GM23338 (cell line): ENCODE results near the gene RBP5. TPM values are rescaled to one million over a fixed set of nuclear protein-coding genes. Genes with fewer than 3 reads are reported as not detected.

Experiments used
- ATAC-seq: fragments of 200-7000 bp; cut with Tn5 transposase; 3 replicates; pipeline ENCODE4 v1.9.1; 2020
- DNase-seq: peaks from one replicate; pipeline ENCODE4 v3.0.0-alpha.2; 2015; ENCODE audit warnings: low spot score
- H2AFZ ChIP-seq: fragments of 200-600 bp; sonication (generic); 2 replicates; pipeline ENCODE4 v1.8.0; 2016; ENCODE audit warnings: antibody characterized with exemption, mild to moderate bottlenecking, moderate library complexity
- H3F3A ChIP-seq: fragments of 200-600 bp; sonication (generic); replicated peaks from 2 replicates; pipeline ENCODE4 v1.8.0; 2017; ENCODE audit warnings: antibody characterized with exemption, mixed run types, low read depth
- H3K27ac ChIP-seq: fragments of 200-600 bp; sonication (generic); 2 replicates; pipeline ENCODE4 v1.6.1; 2016; ENCODE audit warnings: low read depth
- H3K27me3 ChIP-seq: fragments of 200-600 bp; sonication (generic); 2 replicates; pipeline ENCODE4 v1.8.0; 2016; ENCODE audit warnings: mild to moderate bottlenecking, mixed run types, moderate library complexity; ENCODE audit not compliant: insufficient read depth
- H3K36me3 ChIP-seq: fragments of 200-600 bp; sonication (generic); 2 replicates; pipeline ENCODE4 v1.8.0; 2016; ENCODE audit warnings: mild to moderate bottlenecking; ENCODE audit not compliant: insufficient read depth
- H3K4me1 ChIP-seq: fragments of 200-600 bp; sonication (generic); 2 replicates; pipeline ENCODE4 v1.8.0; 2016; ENCODE audit warnings: mild to moderate bottlenecking, moderate library complexity; ENCODE audit not compliant: insufficient read depth
- H3K4me2 ChIP-seq: fragments of 200-600 bp; sonication (generic); 2 replicates; pipeline ENCODE4 v1.7.1; 2017; ENCODE audit warnings: mixed run types
- H3K4me3 ChIP-seq: fragments of 200-600 bp; sonication (generic); 2 replicates; pipeline ENCODE4 v1.6.1; 2016; ENCODE audit warnings: mixed run types
- H3K79me2 ChIP-seq: fragments of 200-600 bp; sonication (generic); replicated peaks from 2 replicates; pipeline ENCODE4 v1.8.0; 2017; ENCODE audit warnings: mild to moderate bottlenecking; ENCODE audit not compliant: insufficient read depth
- H3K9me2 ChIP-seq: fragments of 200-600 bp; sonication (generic); 2 replicates; pipeline ENCODE4 v1.8.0; 2017; ENCODE audit not compliant: insufficient read depth
- H4K20me1 ChIP-seq: fragments of 200-600 bp; sonication (generic); replicated peaks from 2 replicates; pipeline ENCODE4 v1.8.0; 2017; ENCODE audit warnings: mild to moderate bottlenecking; ENCODE audit not compliant: insufficient read depth
- H3K27ac Mint-ChIP-seq: 2 replicates; pipeline ENCODE4 v1.8.0; 2020; ENCODE audit warnings: inconsistent platforms, mild to moderate bottlenecking, moderate library complexity, mixed read lengths
- H3K27me3 Mint-ChIP-seq: 3 replicates; pipeline ENCODE4 v1.8.0; 2022; ENCODE audit warnings: low read depth, mild to moderate bottlenecking, moderate library complexity, mixed read lengths, inconsistent platforms; ENCODE audit not compliant: insufficient read depth, poor library complexity
- H3K36me3 Mint-ChIP-seq: 3 replicates; pipeline ENCODE4 v1.8.0; 2021; ENCODE audit warnings: low read depth, mild to moderate bottlenecking, inconsistent platforms, moderate library complexity, mixed read lengths
- H3K4me1 Mint-ChIP-seq: 3 replicates; pipeline ENCODE4 v1.8.0; 2020; ENCODE audit warnings: mild to moderate bottlenecking, inconsistent platforms, mixed read lengths
- H3K4me3 Mint-ChIP-seq: 3 replicates; pipeline ENCODE4 v1.8.0; 2021; ENCODE audit warnings: moderate library complexity, mild to moderate bottlenecking, inconsistent platforms, mixed read lengths
- H3K9me3 Mint-ChIP-seq: 3 replicates; pipeline ENCODE4 v1.8.0; 2020; ENCODE audit warnings: moderate library complexity, mild to moderate bottlenecking, inconsistent platforms, mixed read lengths
- CREB1 ChIP-seq: fragments of 250-450 bp; sonication (Bioruptor Pico); IDR thresholded peaks from 2 replicates; pipeline ENCODE4 v1.5.0; 2020; ENCODE audit warnings: low read depth, mild to moderate bottlenecking, moderate library complexity
- EZH2 ChIP-seq: fragments of 200-600 bp; sonication (generic); IDR thresholded peaks from one replicate; pipeline ENCODE4 v1.8.0; 2017; ENCODE audit warnings: antibody characterized with exemption, mild to moderate bottlenecking, low read depth; ENCODE audit not compliant: unreplicated experiment
- EZH2phosphoT487 ChIP-seq: fragments of 200-600 bp; sonication (generic); IDR thresholded peaks from one replicate; pipeline ENCODE4 v1.8.1; 2018; ENCODE audit warnings: antibody characterized with exemption; ENCODE audit not compliant: unreplicated experiment
- JUNB ChIP-seq: IDR thresholded peaks from one replicate; pipeline ENCODE4 v1.6.1; 2016; ENCODE audit warnings: antibody characterized with exemption; ENCODE audit not compliant: unreplicated experiment
- NANOG ChIP-seq: IDR thresholded peaks from 2 replicates; pipeline ENCODE4 v1.6.1; 2016; ENCODE audit warnings: antibody characterized with exemption, borderline replicate concordance
- POLR2AphosphoS5 ChIP-seq: IDR thresholded peaks from 2 replicates; pipeline ENCODE4 v1.6.1; 2016; ENCODE audit warnings: antibody characterized with exemption, low read depth
- STAT1 ChIP-seq: IDR thresholded peaks from one replicate; pipeline ENCODE4 v1.6.1; 2016; ENCODE audit warnings: antibody characterized with exemption; ENCODE audit not compliant: unreplicated experiment
- ZNF114 ChIP-seq: fragments of 250-450 bp; sonication (Bioruptor Pico); IDR thresholded peaks from 2 replicates; pipeline ENCODE4 v1.5.0; 2020; ENCODE audit warnings: mild to moderate bottlenecking, moderate library complexity
- ZNF331 ChIP-seq: fragments of 250-450 bp; sonication (Bioruptor Pico); IDR thresholded peaks from 2 replicates; pipeline ENCODE4 v1.5.0; 2020; ENCODE audit warnings: low read depth, mild to moderate bottlenecking, moderate library complexity
- polyA plus RNA-seq: library from polyadenylated mRNA; unstranded; fragments of >200 nt; fragmentation: Nextera tagmentation; extraction: Ambion mirVana; gene quantifications from 2 replicates; pipeline ENCODE4 v1.2.1, GENCODE V29; 2016
- total RNA-seq: library from RNA; depleted of rRNA; stranded (reverse); fragments of >200 nt; shearing (Covaris generic); gene quantifications from 2 replicates; pipeline ENCODE4 v1.2.3, GENCODE V29; 2014
- TF ChIP-seq, protein P1 (sequence below): fragments of 250-450 bp; sonication (Bioruptor Pico); IDR thresholded peaks from 2 replicates; pipeline ENCODE4 v1.5.0; 2020; ENCODE audit warnings: mild to moderate bottlenecking, moderate library complexity
- TF ChIP-seq, protein P2 (sequence below): IDR thresholded peaks from 2 replicates; pipeline ENCODE4 v1.6.1; 2016; ENCODE audit warnings: antibody characterized with exemption
- TF ChIP-seq, protein P3 (sequence below), 2 experiments: fragments of 200-600 bp in 1 of 2; sonication (generic) in 1 of 2; conservative IDR thresholded peaks; 2 replicates each; pipeline versions ENCODE4 v1.5.1 to v1.6.1; 2016 to 2017; ENCODE audit warnings: antibody characterized with exemption in 2 of 2, low read depth in 2 of 2, mild to moderate bottlenecking in 2 of 2, moderate library complexity in 1 of 2
- TF ChIP-seq, protein P4 (sequence below): IDR thresholded peaks from one replicate; pipeline ENCODE4 v1.6.1; 2018; ENCODE audit warnings: antibody characterized with exemption; ENCODE audit not compliant: unreplicated experiment

The RBP5 gene
- total and polyA plus RNA-seq, 2 experiments from 2014 or later: 1.2 to 3.0 TPM

DNA sequence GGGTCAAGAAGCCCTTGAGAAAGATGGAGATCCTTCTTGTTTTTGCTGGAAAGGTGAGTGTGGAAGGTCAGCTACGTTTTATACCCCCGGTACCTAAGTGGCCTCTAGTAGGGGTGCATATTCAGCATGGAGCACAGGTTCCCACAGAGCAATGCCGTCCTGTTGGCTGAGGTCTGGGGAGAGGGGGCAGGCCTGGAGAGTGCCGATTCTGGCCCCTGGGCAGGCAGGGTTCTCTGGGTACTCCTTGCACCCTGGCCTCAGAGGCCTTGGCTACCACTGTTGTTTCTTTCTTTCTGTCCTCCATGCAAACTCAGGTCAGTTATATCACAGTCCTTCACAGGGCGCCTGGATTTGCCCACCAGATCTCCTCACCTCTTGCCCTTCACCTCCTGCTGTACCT lies 8.5 kb downstream of the RBP5 start:
- no peaks in the 10 kb centered on the region for H3K36me3 ChIP-seq
- no peaks in the 10 kb centered on the region for H3K4me1 ChIP-seq
- TF ChIP-seq STAT1: no peak
- no peak for TF ChIP-seq JUNB
- TF ChIP-seq, protein P1, sequence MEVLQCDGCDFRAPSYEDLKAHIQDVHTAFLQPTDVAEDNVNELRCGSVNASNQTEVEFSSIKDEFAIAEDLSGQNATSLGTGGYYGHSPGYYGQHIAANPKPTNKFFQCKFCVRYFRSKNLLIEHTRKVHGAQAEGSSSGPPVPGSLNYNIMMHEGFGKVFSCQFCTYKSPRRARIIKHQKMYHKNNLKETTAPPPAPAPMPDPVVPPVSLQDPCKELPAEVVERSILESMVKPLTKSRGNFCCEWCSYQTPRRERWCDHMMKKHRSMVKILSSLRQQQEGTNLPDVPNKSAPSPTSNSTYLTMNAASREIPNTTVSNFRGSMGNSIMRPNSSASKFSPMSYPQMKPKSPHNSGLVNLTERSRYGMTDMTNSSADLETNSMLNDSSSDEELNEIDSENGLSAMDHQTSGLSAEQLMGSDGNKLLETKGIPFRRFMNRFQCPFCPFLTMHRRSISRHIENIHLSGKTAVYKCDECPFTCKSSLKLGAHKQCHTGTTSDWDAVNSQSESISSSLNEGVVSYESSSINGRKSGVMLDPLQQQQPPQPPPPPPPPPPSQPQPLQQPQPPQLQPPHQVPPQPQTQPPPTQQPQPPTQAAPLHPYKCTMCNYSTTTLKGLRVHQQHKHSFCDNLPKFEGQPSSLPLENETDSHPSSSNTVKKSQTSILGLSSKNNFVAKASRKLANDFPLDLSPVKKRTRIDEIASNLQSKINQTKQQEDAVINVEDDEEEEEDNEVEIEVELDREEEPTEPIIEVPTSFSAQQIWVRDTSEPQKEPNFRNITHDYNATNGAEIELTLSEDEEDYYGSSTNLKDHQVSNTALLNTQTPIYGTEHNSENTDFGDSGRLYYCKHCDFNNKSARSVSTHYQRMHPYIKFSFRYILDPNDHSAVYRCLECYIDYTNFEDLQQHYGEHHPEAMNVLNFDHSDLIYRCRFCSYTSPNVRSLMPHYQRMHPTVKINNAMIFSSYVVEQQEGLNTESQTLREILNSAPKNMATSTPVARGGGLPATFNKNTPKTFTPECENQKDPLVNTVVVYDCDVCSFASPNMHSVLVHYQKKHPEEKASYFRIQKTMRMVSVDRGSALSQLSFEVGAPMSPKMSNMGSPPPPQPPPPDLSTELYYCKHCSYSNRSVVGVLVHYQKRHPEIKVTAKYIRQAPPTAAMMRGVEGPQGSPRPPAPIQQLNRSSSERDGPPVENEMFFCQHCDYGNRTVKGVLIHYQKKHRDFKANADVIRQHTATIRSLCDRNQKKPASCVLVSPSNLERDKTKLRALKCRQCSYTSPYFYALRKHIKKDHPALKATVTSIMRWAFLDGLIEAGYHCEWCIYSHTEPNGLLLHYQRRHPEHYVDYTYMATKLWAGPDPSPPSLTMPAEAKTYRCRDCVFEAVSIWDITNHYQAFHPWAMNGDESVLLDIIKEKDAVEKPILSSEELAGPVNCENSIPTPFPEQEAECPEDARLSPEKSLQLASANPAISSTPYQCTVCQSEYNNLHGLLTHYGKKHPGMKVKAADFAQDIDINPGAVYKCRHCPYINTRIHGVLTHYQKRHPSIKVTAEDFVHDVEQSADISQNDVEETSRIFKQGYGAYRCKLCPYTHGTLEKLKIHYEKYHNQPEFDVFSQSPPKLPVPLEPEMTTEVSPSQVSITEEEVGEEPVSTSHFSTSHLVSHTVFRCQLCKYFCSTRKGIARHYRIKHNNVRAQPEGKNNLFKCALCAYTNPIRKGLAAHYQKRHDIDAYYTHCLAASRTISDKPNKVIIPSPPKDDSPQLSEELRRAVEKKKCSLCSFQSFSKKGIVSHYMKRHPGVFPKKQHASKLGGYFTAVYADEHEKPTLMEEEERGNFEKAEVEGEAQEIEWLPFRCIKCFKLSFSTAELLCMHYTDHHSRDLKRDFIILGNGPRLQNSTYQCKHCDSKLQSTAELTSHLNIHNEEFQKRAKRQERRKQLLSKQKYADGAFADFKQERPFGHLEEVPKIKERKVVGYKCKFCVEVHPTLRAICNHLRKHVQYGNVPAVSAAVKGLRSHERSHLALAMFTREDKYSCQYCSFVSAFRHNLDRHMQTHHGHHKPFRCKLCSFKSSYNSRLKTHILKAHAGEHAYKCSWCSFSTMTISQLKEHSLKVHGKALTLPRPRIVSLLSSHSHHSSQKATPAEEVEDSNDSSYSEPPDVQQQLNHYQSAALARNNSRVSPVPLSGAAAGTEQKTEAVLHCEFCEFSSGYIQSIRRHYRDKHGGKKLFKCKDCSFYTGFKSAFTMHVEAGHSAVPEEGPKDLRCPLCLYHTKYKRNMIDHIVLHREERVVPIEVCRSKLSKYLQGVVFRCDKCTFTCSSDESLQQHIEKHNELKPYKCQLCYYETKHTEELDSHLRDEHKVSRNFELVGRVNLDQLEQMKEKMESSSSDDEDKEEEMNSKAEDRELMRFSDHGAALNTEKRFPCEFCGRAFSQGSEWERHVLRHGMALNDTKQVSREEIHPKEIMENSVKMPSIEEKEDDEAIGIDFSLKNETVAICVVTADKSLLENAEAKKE (CRISPR knock-in tag): no peak
- TF ChIP-seq EZH2phosphoT487: no peak
- no peak for TF ChIP-seq NANOG
- TF ChIP-seq EZH2: no peak
- TF ChIP-seq, protein P2, sequence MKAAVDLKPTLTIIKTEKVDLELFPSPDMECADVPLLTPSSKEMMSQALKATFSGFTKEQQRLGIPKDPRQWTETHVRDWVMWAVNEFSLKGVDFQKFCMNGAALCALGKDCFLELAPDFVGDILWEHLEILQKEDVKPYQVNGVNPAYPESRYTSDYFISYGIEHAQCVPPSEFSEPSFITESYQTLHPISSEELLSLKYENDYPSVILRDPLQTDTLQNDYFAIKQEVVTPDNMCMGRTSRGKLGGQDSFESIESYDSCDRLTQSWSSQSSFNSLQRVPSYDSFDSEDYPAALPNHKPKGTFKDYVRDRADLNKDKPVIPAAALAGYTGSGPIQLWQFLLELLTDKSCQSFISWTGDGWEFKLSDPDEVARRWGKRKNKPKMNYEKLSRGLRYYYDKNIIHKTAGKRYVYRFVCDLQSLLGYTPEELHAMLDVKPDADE: no peak
- TF ChIP-seq, protein P3, sequence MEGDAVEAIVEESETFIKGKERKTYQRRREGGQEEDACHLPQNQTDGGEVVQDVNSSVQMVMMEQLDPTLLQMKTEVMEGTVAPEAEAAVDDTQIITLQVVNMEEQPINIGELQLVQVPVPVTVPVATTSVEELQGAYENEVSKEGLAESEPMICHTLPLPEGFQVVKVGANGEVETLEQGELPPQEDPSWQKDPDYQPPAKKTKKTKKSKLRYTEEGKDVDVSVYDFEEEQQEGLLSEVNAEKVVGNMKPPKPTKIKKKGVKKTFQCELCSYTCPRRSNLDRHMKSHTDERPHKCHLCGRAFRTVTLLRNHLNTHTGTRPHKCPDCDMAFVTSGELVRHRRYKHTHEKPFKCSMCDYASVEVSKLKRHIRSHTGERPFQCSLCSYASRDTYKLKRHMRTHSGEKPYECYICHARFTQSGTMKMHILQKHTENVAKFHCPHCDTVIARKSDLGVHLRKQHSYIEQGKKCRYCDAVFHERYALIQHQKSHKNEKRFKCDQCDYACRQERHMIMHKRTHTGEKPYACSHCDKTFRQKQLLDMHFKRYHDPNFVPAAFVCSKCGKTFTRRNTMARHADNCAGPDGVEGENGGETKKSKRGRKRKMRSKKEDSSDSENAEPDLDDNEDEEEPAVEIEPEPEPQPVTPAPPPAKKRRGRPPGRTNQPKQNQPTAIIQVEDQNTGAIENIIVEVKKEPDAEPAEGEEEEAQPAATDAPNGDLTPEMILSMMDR (conservative IDR thresholded peaks at IDR 0.05; ENCODE audit: low read depth in 2 of 2): no peak
- TF ChIP-seq ZNF114: no peak
- no peak for TF ChIP-seq ZNF331 (CRISPR knock-in tag)
- no peak for TF ChIP-seq POLR2AphosphoS5
- TF ChIP-seq, protein P4, sequence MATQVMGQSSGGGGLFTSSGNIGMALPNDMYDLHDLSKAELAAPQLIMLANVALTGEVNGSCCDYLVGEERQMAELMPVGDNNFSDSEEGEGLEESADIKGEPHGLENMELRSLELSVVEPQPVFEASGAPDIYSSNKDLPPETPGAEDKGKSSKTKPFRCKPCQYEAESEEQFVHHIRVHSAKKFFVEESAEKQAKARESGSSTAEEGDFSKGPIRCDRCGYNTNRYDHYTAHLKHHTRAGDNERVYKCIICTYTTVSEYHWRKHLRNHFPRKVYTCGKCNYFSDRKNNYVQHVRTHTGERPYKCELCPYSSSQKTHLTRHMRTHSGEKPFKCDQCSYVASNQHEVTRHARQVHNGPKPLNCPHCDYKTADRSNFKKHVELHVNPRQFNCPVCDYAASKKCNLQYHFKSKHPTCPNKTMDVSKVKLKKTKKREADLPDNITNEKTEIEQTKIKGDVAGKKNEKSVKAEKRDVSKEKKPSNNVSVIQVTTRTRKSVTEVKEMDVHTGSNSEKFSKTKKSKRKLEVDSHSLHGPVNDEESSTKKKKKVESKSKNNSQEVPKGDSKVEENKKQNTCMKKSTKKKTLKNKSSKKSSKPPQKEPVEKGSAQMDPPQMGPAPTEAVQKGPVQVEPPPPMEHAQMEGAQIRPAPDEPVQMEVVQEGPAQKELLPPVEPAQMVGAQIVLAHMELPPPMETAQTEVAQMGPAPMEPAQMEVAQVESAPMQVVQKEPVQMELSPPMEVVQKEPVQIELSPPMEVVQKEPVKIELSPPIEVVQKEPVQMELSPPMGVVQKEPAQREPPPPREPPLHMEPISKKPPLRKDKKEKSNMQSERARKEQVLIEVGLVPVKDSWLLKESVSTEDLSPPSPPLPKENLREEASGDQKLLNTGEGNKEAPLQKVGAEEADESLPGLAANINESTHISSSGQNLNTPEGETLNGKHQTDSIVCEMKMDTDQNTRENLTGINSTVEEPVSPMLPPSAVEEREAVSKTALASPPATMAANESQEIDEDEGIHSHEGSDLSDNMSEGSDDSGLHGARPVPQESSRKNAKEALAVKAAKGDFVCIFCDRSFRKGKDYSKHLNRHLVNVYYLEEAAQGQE: no peak
- TF ChIP-seq CREB1 (CRISPR knock-in tag): no peak
- H4K20me1 ChIP-seq: no peaks in the 10 kb centered on the region
- H3K4me3 Mint-ChIP-seq: no peak overlapping the region
- no peaks in the 10 kb centered on the region for H3K9me3 Mint-ChIP-seq
- no peaks in the 10 kb centered on the region for H3K79me2 ChIP-seq
- peaks cover 3% of the 10 kb centered on the region for H3K27me3 Mint-ChIP-seq
- no peak overlapping the region for H3K27ac ChIP-seq
- DNase-seq (no peak), ATAC-seq (no peak)
- no peaks in the 10 kb centered on the region; the same call in 2 of the 3 replicates for H3K36me3 Mint-ChIP-seq
- peaks cover 10% of the 10 kb centered on the region for H3K4me1 Mint-ChIP-seq
- H3K4me3 ChIP-seq: no peak overlapping the region
- H2AFZ ChIP-seq: no peak overlapping the region
- H3K27me3 ChIP-seq: no peaks in the 10 kb centered on the region
- no peak overlapping the region for H3K27ac Mint-ChIP-seq
- no peak overlapping the region for H3K4me2 ChIP-seq
- no peaks in the 10 kb centered on the region for H3F3A ChIP-seq
- H3K9me2 ChIP-seq: no peaks in the 10 kb centered on the region
